HL-60 (cell line): ENCODE data around the gene ECEL1.

Source experiments
- TF ChIP-seq, protein P1 (sequence below): IDR thresholded peaks from 2 replicates; pipeline ENCODE4 v1.6.1; 2012; ENCODE audit warnings: low read depth; ENCODE audit not compliant: insufficient replicate concordance
- TF ChIP-seq, protein P2 (sequence below): IDR thresholded peaks from one replicate; pipeline ENCODE4 v1.5.1; 2011; ENCODE audit warnings: low read length, control low read depth, inconsistent platforms; ENCODE audit not compliant: insufficient read depth

DNA sequence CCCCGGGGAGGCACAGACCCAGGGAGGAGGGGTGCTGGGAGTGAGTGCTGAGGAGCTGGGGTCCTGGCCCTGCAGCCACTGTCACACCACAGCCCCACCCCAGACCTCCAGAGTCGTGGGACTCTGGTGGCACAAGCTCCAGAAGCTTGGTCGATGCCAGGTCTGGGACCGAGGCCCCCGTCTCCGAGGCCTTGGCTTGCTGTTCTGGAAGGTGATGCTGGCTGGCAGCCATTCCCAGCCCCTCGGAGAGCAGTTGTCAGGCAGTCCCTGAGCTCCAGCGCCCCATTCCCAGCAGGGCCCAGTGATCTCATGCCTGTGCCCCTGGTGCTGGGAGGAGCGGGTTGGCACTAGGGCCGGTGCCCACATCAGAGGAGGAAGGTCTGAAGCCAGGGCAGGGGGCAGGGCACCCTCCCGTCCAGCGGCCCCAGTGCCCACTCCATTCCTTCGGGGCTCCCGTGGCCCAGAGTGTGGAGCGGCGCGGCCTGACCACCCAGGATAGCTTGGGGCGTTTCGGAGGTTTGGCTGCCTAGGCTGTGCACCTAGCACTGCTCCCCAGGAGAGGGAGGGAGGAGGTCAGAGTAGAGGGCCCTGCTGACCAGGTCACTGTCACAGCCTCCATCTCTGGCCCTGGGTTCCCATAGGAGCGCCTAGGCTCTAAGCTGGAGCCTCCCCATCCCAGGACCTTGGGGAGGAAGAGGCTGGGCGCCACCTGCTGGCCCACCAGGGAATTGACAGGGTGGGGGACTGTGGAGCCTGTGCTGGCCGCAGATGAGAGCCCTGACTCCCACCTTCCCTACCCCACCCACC, 48.5 kb downstream of the ECEL1 start:
- TF ChIP-seq, protein P1, sequence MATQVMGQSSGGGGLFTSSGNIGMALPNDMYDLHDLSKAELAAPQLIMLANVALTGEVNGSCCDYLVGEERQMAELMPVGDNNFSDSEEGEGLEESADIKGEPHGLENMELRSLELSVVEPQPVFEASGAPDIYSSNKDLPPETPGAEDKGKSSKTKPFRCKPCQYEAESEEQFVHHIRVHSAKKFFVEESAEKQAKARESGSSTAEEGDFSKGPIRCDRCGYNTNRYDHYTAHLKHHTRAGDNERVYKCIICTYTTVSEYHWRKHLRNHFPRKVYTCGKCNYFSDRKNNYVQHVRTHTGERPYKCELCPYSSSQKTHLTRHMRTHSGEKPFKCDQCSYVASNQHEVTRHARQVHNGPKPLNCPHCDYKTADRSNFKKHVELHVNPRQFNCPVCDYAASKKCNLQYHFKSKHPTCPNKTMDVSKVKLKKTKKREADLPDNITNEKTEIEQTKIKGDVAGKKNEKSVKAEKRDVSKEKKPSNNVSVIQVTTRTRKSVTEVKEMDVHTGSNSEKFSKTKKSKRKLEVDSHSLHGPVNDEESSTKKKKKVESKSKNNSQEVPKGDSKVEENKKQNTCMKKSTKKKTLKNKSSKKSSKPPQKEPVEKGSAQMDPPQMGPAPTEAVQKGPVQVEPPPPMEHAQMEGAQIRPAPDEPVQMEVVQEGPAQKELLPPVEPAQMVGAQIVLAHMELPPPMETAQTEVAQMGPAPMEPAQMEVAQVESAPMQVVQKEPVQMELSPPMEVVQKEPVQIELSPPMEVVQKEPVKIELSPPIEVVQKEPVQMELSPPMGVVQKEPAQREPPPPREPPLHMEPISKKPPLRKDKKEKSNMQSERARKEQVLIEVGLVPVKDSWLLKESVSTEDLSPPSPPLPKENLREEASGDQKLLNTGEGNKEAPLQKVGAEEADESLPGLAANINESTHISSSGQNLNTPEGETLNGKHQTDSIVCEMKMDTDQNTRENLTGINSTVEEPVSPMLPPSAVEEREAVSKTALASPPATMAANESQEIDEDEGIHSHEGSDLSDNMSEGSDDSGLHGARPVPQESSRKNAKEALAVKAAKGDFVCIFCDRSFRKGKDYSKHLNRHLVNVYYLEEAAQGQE, result no peak
- TF ChIP-seq, protein P2, sequence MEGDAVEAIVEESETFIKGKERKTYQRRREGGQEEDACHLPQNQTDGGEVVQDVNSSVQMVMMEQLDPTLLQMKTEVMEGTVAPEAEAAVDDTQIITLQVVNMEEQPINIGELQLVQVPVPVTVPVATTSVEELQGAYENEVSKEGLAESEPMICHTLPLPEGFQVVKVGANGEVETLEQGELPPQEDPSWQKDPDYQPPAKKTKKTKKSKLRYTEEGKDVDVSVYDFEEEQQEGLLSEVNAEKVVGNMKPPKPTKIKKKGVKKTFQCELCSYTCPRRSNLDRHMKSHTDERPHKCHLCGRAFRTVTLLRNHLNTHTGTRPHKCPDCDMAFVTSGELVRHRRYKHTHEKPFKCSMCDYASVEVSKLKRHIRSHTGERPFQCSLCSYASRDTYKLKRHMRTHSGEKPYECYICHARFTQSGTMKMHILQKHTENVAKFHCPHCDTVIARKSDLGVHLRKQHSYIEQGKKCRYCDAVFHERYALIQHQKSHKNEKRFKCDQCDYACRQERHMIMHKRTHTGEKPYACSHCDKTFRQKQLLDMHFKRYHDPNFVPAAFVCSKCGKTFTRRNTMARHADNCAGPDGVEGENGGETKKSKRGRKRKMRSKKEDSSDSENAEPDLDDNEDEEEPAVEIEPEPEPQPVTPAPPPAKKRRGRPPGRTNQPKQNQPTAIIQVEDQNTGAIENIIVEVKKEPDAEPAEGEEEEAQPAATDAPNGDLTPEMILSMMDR, result no peak
